NCI-H526 (cell line): Measurements from ENCODE around the gene FAM221A.
"Not testable (repeated sequence)": the region's sequence is repeated elsewhere in the genome, so short reads cannot be mapped to it uniquely, and the experiment has no call there.

Experiments
- DNase-seq, 2 experiments: peaks; one replicate each; lab custom pipeline; 2025; lab: John Stamatoyannopoulos, UW

Gene FAM221A

DNA sequence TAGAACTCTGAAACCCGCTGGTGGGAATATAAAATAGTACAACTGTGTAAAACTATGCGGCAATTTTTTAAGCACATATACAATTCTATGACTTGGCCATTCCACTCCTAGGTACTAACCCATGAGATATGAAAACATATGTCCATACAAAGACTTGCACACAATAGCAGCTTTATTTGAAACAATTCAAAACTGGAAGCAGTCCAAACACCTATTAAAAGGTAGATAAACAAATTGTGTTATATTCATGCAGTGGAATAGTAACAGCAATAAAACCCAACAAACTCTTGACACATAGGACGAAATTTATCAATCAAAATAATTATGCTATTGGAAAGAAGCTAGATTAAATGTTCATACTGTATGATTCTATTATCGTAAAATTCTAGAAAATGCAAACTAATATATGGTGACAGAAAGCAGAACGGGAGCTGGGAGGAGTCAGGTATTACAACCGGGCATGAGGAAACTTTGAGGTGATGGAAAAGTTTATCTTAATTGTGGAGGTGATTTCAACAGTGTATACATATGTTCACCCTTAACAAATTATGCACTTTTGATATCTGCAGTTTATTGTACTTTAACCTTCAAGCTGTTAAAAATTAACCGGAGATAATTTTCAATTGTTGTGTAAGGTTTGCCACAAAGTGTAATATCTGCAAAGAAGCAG lies 29.2 kb downstream of the FAM221A start:
- no peak for DNase-seq

DNA sequence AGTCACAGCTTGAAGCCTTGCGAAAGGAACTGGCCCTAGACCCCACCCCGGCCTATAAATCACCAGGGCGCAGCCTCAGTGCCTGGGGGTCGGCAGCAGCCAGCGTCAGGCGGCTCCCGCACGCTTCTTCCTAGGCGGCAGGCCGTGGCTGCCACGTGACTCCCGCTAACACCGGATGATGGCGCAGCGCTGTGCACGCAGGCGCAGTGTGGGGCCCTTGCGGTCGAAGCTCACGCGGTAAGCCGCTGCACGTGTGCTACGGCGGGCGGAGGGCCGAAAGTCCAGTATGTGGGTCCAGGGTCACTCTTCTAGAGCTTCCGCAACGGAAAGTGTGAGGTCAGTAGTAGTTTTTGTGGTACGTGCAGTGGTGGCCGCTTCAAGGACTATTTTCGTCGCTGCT lies 30.0 kb downstream of the FAM221A start, which contains the start of gene STK31:
STK31 (plus strand) TSS at position 220 of the 400 bp plus-strand sequence; CDS start at position 287, 67 bp downstream.
- DNase-seq = no peak

DNA sequence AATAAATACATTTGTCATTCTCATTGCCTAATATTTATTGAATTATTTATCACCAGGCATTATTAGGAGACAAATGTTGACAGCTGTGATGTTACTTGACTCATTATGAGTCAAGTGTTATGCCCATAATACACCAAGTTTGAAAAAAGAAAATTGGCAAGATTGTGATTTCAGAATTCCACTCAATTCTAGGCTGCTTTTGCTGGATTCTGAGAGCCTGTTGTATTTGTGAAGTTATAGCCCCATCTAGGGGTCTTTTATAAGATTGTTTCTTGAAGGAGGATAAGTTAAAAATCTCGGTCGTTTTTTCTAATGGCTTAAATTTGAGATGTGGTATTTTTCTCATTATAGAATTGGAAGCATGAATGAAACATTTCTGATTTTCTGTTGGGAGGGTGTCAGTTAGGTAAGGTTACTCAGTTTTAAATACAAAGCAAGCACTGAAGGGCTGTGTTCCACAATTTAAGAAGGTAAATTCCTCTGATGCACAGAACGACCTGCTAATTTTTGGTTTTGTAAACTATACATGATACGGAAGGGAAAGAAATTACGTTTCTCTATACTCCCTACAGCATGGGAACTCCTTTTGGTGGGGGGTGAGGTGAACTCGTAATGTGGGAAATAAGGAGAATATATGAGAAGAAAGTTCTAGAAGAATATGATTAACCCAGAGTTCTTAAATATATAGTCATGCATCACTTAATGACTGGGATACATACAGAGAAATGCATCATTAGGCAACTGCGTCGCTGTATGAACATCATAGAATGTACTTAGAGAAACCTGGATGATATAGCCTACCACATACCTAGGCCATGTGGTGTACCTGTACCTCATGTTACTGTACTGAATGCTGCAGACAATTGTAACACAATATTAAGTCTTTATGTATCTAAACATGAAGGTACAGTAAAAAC lies 32.6 kb downstream of the FAM221A start:
- DNase-seq = peak in 1 of 2 experiments; percentile 68

DNA sequence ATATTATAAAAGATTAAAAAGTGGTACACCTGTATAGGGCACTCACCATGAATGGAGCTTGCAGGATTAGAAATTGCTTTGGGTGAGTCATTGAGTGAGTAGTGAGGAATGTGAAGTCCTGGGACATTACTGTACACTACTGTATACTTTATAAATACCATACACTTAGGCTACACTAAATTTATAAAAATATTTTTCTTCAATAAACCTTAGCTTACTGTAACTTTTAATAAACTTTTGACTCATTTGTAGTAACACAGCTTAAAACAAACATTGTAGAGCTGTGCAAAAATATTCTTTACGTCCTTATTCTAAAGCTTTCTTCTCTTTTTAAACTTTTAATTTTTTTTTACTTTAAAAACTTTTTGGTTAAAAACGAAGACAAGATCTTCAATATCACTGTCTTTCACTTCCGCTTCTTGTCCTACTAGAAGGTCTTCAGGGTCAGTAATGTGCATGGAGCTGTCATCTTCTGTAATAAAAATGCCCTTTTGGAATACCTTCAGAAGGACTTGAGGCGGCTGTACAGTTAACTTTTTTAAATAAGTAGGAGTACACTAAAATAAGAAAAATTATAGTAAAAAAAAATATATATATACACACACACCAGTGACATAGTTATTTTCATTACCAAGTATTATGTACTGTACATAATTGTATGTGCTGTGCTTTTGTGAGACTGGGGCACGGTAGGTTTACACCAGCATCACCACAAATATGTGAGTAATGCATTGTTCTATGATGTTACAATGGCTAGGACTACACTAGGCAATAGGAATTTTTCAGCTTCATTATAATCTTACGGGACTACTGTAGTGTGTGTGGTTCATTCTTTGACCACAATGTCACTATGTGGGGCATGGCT lies 33.5 kb downstream of the FAM221A start:
- DNase-seq = no peak

DNA sequence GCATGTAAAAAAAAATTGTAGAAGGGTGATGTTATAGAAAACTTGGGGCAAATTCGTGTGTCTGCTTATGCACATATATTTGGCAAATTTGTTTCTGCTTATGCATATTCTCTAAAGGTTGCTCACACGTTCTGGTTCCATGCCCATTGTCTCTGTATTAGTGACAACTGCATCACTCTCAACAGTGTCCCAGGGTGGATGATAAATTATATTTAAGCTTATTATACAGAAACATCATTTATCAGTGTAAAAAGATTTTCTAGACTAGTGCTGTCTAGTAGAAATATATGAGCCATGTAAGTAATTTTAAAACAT lies 34.1 kb downstream of the FAM221A start:
- DNase-seq = no peak

DNA sequence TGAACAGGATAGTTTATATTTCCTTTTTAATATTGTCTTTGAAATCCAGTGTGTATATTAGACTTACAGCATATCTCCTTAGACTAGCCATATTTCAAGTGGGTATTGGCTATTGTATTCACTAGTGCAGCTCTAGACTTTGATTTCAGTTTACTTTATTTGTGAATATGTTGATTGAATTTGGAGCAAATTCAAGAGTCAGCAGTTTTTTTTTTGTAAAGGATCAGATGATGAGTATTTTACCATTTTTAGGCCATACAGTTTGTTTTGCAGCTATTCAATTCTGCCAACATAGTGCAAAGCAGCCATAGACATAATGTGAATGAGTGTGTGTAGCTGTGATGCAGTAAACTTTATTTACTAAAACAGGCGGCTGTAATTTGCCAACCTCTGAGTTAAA lies 34.6 kb downstream of the FAM221A start:
- DNase-seq = no peak

DNA sequence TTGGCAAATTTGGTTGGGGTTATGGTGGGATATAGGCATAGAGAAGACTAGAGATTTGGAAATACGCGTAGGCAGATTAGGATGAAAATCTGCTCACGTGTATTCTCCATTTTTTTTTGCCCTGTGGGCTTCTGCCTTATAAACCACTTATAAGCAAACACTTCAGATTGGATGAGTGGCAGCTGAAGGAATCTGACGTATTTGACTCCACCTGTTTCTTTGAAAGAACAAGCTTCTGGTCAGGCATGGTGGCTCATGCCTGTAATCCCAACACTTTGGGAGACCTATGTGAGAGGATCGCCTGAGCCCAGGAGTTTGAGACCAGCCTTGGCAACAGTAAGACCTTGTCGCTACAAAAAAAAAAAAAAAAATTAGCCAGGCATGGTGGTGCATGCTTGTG lies 35.1 kb downstream of the FAM221A start:
- DNase-seq = no peak

DNA sequence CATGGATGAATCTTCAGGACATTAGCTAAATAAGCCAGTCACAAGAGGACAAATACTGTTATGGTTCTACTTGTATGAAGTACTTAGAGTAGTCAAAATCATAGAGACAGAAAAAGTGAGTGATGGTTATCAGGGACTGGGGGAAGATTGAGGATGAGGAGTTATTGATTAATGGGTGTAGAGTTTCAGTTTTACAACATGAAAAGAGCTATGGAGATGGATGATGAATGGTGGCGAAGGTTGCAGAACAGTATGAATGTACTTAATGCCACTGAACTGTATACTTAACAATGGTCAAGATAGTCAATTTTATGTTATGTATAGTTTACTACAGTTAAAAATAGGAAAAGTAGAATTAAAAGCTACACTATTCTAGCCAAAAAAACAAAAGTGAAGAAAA lies 37.8 kb downstream of the FAM221A start:
- DNase-seq = no peak

DNA sequence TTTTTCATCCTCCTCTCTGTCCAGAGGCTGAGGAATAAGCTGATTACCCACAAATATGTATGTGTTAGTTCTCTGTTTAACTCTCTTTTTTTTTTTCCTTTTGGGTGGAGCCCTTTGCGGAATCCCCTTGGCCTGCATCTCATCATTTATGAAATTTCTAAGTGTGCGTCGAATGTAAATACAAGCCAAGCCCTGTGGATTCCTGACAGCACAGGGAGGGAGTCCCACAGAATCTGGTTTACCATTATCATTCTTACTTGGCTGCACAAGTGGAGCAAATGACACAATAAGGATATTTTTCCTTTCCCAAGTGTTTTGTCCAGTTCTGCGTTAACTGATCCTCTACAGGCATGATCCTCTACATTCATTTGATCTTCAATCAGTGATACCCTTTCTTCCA lies 41.5 kb downstream of the FAM221A start:
- DNase-seq = no peak

DNA sequence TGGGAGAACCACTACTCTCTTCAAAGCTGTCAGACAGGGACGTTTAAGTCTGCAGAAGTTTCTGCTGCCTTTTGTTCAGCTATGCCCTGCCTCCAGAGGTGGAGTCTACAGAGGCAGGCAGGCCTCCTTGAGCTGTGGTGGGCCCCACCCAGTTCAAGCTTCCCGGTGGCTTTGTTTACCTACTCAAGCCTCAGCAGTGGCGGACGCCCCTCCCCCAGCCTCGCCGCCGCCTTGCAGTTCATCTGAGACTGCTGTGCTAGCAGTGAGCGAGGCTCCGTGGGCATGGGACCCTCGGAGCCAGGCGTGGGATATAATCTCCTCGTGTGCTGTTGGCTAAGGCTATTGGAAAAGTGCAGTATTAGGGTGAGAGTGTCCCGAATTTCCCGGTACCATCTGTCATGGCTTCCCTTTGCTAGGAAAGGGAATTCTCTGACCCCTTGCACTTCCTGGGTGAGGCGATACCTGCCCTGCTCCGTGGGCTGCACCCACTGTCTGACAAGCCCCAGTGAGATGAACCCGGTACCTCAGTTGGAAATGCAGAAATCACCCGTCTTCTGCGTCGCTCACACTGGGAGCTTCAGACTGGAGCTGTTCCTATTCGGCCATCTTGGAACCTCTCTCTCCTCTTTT lies 42.7 kb downstream of the FAM221A start:
- not testable (repeated sequence) for DNase-seq

DNA sequence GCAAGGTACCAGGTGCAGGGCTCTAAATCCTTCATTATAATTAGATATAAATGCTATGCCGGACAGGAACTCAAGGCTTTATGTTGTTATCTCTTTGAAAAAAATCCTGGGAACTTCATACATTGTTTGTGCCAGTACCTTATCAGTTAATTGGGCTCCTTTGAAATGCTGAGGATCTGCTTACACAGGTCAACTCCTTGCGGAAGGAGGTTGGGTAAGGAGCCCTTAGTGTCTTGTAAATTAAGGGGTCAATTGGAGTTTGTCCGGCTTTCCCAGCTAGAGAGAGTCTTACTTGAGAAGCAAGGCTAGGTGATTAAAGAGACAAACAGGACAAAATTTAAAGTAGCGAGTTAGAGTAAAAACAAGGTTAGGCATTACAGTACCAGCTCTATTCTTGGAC lies 44.1 kb downstream of the FAM221A start:
- not testable (repeated sequence) for DNase-seq

DNA sequence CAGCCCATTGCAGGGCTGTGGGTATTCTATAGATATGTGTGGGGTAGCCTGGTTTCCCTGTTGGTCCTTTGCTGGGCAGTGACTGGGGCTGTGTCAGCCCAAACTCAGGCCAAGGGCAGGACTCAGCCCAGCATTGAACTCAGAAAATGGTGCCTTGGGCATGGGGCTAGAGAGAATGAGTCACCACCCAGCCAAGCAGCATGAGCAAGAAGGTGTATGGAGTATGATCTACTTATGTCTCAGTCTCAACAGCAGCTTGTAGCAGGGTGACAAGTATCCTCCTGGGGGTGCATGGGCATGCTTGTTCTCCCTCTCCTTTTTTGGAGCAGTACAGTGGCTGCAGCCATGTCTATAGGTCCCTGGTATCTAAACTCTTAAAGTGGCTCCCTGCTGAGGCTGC lies 62.1 kb downstream of the FAM221A start:
- DNase-seq = no peak

DNA sequence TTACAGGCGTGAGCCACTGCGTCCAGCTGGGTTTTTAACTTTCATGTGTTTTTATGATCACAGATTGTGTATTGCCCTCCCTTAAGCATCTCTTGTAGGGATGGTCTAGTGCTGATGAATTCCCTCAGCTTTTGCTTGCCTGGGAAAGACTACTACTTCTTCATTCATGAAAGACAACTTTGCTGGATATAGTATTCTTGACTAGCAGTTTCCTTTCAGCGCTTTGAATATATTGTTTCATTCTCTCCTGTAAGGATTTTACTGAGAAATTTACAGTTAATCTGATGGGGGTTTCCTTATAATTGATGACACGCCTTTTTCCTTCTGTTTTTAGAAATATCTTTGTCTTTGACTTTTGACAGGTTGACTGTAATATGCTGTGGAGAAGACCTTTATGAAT lies 63.2 kb downstream of the FAM221A start:
- DNase-seq = no peak

DNA sequence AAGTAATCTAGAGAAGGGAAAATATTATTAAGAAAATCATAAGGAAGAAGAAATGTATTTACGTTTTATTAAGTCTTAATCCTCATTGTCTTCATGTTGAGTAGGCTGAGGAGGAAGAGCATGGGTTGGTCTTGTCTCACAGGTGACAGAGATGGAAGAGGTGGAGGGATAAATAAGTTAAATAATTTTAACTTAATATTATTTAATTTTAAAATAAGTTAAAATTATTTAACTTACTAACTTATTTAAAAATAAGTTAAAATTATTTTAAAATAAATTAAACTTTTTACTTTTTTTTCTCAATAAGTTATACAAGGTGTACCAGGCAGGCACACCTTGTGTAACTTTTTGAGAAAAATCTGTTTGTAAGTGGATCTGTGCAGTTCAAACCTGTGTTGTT lies 66.6 kb downstream of the FAM221A start:
- DNase-seq = no peak

DNA sequence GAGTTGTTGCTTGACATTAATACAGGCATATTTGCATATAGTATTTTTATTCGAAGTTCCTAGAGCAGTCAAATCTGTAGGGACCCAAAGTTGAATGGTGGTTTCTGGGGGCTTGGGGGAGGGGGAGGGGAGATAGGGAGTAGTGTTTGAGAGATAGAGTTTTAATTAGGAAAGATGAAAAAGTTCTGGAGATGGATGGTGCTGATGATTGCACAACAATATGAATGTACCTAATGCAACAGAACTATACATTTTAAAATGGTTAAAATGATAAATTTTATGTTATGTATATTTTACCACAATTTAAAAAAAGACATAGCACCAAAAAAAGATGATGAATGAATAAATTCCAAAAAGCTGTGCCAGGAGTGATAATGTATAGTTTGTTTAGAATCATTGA lies 71.9 kb downstream of the FAM221A start:
- DNase-seq = no peak
